ENCODE measurements around the gene ADGRB3. TPM values are rescaled to one million over a fixed set of nuclear protein-coding genes. Genes with fewer than 3 reads are reported as not detected.
"Not testable (repeated sequence)": the region's sequence is repeated elsewhere in the genome, so short reads cannot be mapped to it uniquely, and the experiment has no call there.

ADGRB3 gene
- total RNA-seq, 1 donor from 2014 or later, result 8.5 TPM

DNA sequence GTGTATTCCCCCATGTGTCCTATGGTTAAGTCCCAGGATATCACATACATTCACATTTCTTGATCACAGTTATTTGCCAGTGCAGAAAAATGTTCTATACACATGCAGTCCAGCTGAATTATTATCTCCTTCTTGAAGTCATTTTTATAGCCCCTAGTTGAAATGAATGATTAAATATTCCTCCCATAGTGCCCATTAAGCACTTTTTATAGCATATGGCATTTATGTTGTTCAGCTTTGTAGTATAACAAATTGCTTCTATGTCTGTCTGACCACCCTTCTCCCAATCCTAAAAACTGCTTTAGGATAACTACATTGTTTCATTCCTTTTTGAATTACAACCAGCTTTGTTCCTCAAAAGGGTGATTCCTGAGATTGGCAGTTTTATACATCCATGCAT is 123.5 kb downstream of the ADGRB3 start:
- intact Hi-C loops (cut with DNase I), result no loop called here
- ATAC-seq (no peak), DNase-seq (ENCODE audit: low spot score) (no peak)

DNA sequence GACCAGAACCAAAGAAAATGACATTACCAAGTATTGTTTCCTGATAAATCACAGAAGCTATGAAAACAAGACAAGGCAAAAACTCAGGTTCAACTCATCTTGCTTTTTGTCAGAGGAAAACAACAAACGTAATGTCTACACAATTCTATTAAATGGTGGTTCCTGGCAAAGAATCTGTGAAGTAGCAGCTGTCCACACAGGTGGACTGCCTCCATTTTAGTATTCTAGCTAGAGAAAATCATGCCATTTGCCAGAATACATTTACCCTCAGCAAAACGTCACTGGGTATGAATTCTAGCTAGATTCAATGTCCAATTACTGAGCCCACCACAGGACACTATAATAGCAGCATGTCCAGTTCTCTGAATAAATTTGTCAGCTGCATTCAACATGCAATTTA is 125.4 kb downstream of the ADGRB3 start:
- intact Hi-C loops (cut with DNase I), result no loop called here
- DNase-seq (ENCODE audit: low spot score) (no peak), ATAC-seq (no peak)

GRCh38 chr6:68760941-68761676 is 126.0 kb downstream of the ADGRB3 start:
- no peak for DNase-seq (ENCODE audit: low spot score)
- no peak for ATAC-seq
- intact Hi-C loops (cut with DNase I), result no loop called here

DNA sequence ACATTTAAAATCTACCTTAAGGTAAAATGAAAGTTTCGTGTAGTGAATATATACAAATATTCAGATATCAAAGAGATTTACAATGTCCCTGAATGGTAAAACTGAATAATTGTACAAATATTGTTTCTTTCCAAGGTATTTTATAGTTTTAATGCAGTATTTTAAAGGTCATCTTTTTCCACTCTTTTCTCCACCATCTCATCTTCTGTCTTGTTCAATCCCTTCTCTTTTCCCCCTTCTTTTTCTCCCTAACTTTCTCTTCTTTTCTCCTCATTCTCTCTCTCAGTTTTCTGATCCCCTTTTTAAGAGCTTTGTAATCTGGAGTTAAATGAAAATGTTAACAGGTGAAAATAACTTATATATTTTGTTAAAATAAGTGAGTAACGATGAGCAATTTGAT is 126.9 kb downstream of the ADGRB3 start:
- no peak for DNase-seq (ENCODE audit: low spot score)
- intact Hi-C loops (cut with DNase I), result no loop called here
- ATAC-seq, result no peak

DNA sequence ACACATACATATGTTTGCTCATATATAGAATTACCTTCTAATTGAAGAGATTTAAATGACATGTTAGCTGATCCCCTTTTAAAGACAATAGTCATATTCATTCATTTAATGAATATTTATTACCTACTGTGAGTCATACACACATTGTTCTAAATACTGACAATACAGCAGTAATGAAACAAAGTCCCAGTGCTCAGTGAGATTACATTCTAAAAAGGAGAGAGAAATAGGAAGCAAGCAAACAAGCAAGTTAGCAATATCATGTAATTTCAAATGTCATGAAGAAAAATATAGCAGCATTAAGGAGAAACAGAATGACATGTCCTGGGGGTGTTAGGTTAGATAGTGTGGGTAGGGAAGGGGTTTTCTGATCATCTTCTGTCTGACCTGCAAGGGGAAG is 136.3 kb downstream of the ADGRB3 start:
- DNase-seq (ENCODE audit: low spot score), result no peak
- ATAC-seq, result no peak
- intact Hi-C loops (cut with DNase I), result loop anchor here (10.0 kb wide), 1 partner anchor 137 kb away; the partner anchor contains the start of gene ADGRB3

DNA sequence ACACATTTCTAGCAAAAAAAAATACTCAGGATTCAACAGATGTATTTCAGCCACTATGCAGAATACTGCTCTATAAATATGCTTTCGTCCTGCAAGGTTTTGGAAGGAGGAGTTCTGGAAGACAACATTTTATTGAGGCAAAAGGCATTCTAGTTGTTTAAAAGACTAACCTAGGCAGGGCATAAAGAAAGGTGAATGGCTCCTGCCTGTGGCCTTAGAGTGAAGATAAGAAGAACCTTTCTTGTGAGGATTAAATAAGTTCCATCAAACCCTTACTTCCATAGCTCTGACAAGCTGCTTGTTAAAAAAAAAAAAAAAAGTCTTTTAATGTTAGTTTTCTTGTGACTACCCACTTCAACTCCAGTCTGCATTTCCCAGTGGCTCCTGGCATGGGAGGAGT is 139.8 kb downstream of the ADGRB3 start:
- no peak for DNase-seq (ENCODE audit: low spot score)
- ATAC-seq, result no peak
- intact Hi-C loops (cut with DNase I), result loop anchor here (10.0 kb wide), 1 partner anchor 140 kb away; the partner anchor contains the start of gene ADGRB3

DNA sequence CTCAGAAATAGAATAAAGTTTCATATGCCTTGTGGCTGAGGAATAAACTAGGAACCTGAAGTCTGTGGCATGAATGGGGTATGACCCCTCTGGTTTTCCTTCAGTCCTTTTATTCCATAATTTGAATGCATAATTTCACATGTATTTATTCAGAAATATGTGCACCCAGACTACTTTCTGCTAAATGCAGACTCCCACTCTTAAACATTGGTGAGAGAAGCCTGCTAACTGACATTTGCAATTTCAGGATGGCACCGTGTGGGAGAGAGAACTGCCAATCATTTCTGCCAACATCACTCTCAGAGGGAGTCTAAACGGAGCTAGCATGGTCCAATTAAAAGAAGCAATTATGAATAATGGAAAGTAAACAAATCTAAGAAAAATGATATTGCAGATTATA is 141.3 kb downstream of the ADGRB3 start:
- intact Hi-C loops (cut with DNase I), result loop anchor here (10.0 kb wide), 1 partner anchor 142 kb away; the partner anchor contains the start of gene ADGRB3
- ATAC-seq (no peak), DNase-seq (ENCODE audit: low spot score) (no peak)

DNA sequence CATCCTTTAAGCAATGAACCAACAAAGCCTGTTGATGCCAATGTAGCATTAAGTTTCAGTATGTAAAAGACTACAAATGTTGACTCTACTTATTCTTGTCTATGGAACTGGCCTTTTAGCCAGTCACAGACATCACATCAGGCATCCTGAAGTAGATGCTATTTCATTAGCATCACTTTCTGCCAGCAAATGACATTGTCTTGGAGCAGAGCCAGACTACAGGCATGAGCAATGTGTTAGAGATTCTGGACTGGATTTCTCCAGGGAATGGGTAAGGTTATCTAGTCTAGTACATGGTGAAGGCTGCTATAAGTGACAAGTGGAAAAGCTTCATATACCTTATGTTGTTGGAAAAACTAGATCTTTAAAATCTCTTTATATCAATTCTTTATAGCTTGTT is 142.9 kb downstream of the ADGRB3 start:
- DNase-seq (ENCODE audit: low spot score) (no peak), ATAC-seq (no peak)
- intact Hi-C loops (cut with DNase I), result loop anchor here (10.0 kb wide), 1 partner anchor 143 kb away; the partner anchor contains the start of gene ADGRB3

DNA sequence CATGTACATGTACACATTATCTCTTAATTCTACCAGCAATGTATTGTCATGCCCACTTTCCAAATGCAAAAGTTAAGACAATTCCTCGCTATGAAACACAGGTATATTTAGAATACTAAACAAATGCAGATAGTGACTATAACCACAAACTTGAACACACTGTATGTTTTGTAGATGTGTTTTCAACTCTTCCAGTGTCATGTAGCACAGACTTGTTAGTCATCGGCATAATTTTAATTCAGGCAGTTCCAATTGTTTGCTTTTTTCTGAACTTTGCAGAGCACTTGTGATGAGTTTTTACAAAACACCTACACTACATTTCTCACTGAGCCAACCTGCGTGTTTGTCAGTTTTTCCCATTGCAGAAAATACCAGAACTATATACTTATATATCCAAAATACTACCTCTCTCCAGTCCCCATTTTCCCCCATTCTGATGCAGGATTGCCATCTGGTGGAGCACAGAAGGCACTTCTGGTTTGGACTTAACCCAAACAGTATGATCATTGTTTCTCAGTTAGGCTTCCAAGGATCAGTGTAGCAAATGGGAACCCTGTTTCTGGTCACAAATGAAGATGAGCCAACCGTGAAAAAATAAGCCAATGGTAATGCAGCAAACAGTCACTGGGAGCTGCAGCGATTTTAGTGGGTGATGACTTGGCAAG is 143.4 kb downstream of the ADGRB3 start:
- intact Hi-C loops (cut with DNase I), result loop anchor here (10.0 kb wide), 1 partner anchor 144 kb away; the partner anchor contains the start of gene ADGRB3
- DNase-seq (ENCODE audit: low spot score), result no peak
- peak; percentile 78 for ATAC-seq

DNA sequence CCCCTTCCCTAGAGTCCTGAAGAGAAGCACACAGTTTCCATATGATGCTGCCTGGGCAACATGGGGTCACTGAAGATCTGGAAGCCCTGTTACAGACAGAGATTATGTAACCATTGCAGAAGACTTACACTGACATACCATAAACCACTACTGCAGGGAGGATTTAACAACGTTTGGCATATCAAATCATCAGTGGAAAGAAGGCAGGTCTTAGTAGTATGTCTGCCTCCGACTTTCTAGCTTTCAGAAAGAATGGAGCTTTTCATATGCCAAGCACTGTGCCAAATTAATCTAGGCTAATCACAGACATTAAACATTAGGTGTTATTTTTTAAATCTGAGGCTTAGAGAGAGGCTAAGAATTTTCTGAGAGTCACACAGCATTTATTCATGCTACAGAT is 144.3 kb downstream of the ADGRB3 start:
- ATAC-seq, result no peak
- intact Hi-C loops (cut with DNase I), result loop anchor here (10.0 kb wide), 1 partner anchor 145 kb away; the partner anchor contains the start of gene ADGRB3
- DNase-seq (ENCODE audit: low spot score), result no peak

GRCh38 chr6:68790128-68790527 is 155.0 kb downstream of the ADGRB3 start:
- ATAC-seq; intact Hi-C loops (cut with DNase I); DNase-seq (ENCODE audit: low spot score): not testable (repeated sequence)

GRCh38 chr6:68814976-68815375 is 179.9 kb downstream of the ADGRB3 start:
- DNase-seq (ENCODE audit: low spot score); intact Hi-C loops (cut with DNase I); ATAC-seq: not testable (repeated sequence)

GRCh38 chr6:68826501-68826900 is 191.4 kb downstream of the ADGRB3 start:
- no peak for DNase-seq (ENCODE audit: low spot score)
- intact Hi-C loops (cut with DNase I), result no loop called here
- no peak for ATAC-seq

- ATAC-seq (no peak), DNase-seq (ENCODE audit: low spot score) (no peak)
- intact Hi-C loops (cut with DNase I), result no loop called here
These were observed 199.5 kb downstream of the ADGRB3 start for GRCh38 chr6:68834551-68834950.

GRCh38 chr6:68838571-68838970 is 203.5 kb downstream of the ADGRB3 start:
- ATAC-seq, result no peak
- intact Hi-C loops (cut with DNase I), result no loop called here
- DNase-seq (ENCODE audit: low spot score), result no peak

DNA sequence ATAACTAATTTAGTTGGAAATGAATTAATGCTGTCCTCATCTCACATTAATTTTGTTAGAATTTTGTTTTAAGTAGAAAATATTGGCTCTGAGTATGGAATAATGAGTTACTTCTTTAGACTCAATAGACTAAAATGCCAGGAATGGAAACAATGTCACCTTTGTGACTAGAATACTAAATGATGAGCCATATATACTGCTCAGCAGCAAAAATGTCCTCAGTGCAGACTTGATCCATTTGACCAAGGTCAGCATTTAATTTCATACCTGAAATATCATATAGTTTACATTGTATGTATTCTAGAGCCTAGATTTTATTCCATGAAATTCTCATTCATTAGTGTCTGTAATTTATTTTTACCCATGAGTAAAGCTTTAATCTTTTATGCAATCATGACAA is 217.7 kb downstream of the ADGRB3 start:
- ATAC-seq (no peak), DNase-seq (ENCODE audit: low spot score) (no peak)
- intact Hi-C loops (cut with DNase I), result no loop called here

GRCh38 chr6:68859233-68859632 is 224.2 kb downstream of the ADGRB3 start:
- ATAC-seq (no peak), DNase-seq (ENCODE audit: low spot score) (no peak)
- intact Hi-C loops (cut with DNase I), result no loop called here

- no peak for ATAC-seq
These were observed 233.6 kb downstream of the ADGRB3 start for GRCh38 chr6:68868646-68869045.

DNA sequence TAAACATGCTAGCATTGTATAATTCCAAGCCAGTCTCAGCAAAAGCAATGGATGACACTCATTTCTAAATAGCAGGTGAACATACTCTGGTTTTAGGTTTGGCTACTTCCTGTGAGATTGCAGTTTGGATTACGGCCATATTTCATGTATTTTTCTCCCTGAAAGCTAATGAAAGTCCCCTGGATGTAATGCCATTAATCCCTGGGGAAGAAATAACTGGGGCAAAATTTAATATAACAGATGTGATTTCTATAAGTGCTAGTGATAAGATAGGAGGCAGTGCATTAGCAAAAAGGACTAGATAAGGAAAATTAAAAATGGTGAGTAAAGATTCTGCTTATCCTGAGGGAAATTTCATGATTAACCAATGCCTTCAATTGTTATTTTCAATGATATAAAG is 238.2 kb downstream of the ADGRB3 start:
- ATAC-seq (no peak), DNase-seq (ENCODE audit: low spot score) (no peak)
- intact Hi-C loops (cut with DNase I), result no loop called here

More at GRCh38 chr6:68868646-68869045, 233.6 kb downstream of the ADGRB3 start:
- DNase-seq (ENCODE audit: low spot score), result no peak
- intact Hi-C loops (cut with DNase I), result no loop called here

- DNase-seq (ENCODE audit: low spot score) (no peak), ATAC-seq (no peak)
- intact Hi-C loops (cut with DNase I), result no loop called here
These were observed 239.7 kb downstream of the ADGRB3 start for GRCh38 chr6:68874747-68875146.
